NCI-H1105 (cell line): Measurements from ENCODE around the gene APLNR.
A peak's percentile ranks its signal among the peaks of the same experiment; 100 is the strongest.
"Not testable (repeated sequence)": the region's sequence is repeated elsewhere in the genome, so short reads cannot be mapped to it uniquely, and the experiment has no call there.

ENCODE experiments used
- DNase-seq: peaks from one replicate; lab custom pipeline; 2025; lab: John Stamatoyannopoulos, UW

The APLNR gene

GRCh38 chr11:57237204-57237681 lies at the start of gene APLNR:
Gene APLNR (minus strand): TSS chr11:57237250. CDS start chr11:57237004, 246 bp downstream.
- DNase-seq: no peak

- no peak for DNase-seq
Measured at GRCh38 chr11:57283231-57283990, 46.4 kb upstream of the APLNR start.

- DNase-seq: not testable (repeated sequence)
Measured at GRCh38 chr11:57281546-57281945, 44.5 kb upstream of the APLNR start.

GRCh38 chr11:57279116-57279515 lies 42.1 kb upstream of the APLNR start:
- DNase-seq: no peak

GRCh38 chr11:57278721-57279095 lies 41.7 kb upstream of the APLNR start:
- DNase-seq: no peak

- peak; percentile 46 for DNase-seq
Measured at GRCh38 chr11:57277845-57278720, 41.0 kb upstream of the APLNR start.

- no peak for DNase-seq
Measured at GRCh38 chr11:57276971-57277675, 40.1 kb upstream of the APLNR start.

- no peak for DNase-seq
Measured at GRCh38 chr11:57276169-57276970, 39.3 kb upstream of the APLNR start.

- no peak for DNase-seq
Measured at GRCh38 chr11:57275582-57275981, 38.5 kb upstream of the APLNR start.

- DNase-seq: no peak
Measured at GRCh38 chr11:57274904-57275498, 38.0 kb upstream of the APLNR start.

- no peak for DNase-seq
Measured at GRCh38 chr11:57273448-57274058, 36.5 kb upstream of the APLNR start.

- peak; percentile 45 for DNase-seq
Measured at GRCh38 chr11:57269571-57270021, 32.5 kb upstream of the APLNR start.

- no peak for DNase-seq
Measured at GRCh38 chr11:57266157-57266556, 29.1 kb upstream of the APLNR start.

- DNase-seq: no peak
Measured at GRCh38 chr11:57263351-57263750, 26.3 kb upstream of the APLNR start.

GRCh38 chr11:57262157-57262556 lies 25.1 kb upstream of the APLNR start:
- no peak for DNase-seq

GRCh38 chr11:57260937-57261783 lies 24.1 kb upstream of the APLNR start:
- DNase-seq: no peak

GRCh38 chr11:57256119-57256518 lies 19.1 kb upstream of the APLNR start:
- DNase-seq: no peak

- no peak for DNase-seq
Measured at GRCh38 chr11:57255618-57256017, 18.6 kb upstream of the APLNR start.

GRCh38 chr11:57254631-57255030 lies 17.6 kb upstream of the APLNR start:
- no peak for DNase-seq
